Stomach (tissue), 4 donors: ENCODE measurements around the gene C3orf70.

ENCODE experiments used
- EP300 ChIP-seq: sonication (generic); formaldehyde crosslinking; IDR thresholded peaks from one replicate; pipeline ENCODE4 v1.6.1; 2017; ENCODE audit warnings: antibody characterized with exemption
- POLR2A ChIP-seq, 4 donors: fragments of 450-650 bp; IDR thresholded peaks; one replicate each; pipeline ENCODE4 v1.6.1; 2016; ENCODE audit warnings: antibody characterized with exemption in 4 of 4, control low read depth in 2 of 4, mild to moderate bottlenecking in 1 of 4, moderate library complexity in 1 of 4
- POLR2AphosphoS5 ChIP-seq, 3 donors: sonication (generic); formaldehyde crosslinking; IDR thresholded peaks; one replicate each; pipeline ENCODE4 v1.6.1; 2016; ENCODE audit warnings: antibody characterized with exemption in 3 of 3
- TF ChIP-seq, protein P1 (sequence below), 7 experiments: fragments of 450-650 bp in 4 of 7; fragments of 200-600 bp in 3 of 7; sonication (generic) in 3 of 7; IDR thresholded peaks; one replicate each; pipeline ENCODE4 v1.5.1; 2016 to 2019; ENCODE audit warnings: antibody characterized with exemption in 7 of 7, control low read depth in 2 of 7, mild to moderate bottlenecking in 1 of 7

DNA sequence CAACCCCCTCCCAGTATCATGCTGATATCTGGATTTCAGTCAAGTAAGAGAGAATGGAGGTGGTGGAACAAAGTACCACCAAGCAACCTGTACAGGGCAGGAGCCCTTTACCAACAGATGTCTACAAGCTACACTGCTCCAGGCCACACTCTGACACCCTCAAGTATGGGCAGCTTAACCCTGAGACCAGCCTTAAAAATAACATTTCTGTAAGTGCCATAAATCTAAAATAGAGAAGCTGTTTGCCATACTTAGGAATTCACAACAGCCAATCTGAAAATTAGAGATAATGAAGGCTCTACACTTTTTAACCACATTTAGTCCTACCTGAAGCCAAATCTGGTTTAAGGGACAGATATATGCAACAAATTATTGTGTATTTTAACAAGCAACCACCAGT is 59.7 kb downstream of the C3orf70 start:
- TF ChIP-seq, protein P1, sequence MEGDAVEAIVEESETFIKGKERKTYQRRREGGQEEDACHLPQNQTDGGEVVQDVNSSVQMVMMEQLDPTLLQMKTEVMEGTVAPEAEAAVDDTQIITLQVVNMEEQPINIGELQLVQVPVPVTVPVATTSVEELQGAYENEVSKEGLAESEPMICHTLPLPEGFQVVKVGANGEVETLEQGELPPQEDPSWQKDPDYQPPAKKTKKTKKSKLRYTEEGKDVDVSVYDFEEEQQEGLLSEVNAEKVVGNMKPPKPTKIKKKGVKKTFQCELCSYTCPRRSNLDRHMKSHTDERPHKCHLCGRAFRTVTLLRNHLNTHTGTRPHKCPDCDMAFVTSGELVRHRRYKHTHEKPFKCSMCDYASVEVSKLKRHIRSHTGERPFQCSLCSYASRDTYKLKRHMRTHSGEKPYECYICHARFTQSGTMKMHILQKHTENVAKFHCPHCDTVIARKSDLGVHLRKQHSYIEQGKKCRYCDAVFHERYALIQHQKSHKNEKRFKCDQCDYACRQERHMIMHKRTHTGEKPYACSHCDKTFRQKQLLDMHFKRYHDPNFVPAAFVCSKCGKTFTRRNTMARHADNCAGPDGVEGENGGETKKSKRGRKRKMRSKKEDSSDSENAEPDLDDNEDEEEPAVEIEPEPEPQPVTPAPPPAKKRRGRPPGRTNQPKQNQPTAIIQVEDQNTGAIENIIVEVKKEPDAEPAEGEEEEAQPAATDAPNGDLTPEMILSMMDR (IDR thresholded peaks at IDR 0.05): no peak
- TF ChIP-seq POLR2A (IDR thresholded peaks at IDR 0.05) (no peak), EP300 (no peak), POLR2AphosphoS5 (IDR thresholded peaks at IDR 0.05) (no peak)
